Measurements from ENCODE around the gene IDUA. TPM values are rescaled to one million over a fixed set of nuclear protein-coding genes. Genes with fewer than 3 reads are reported as not detected.

The IDUA gene
- total and polyA plus RNA-seq, 7 donors = 1.2 to 15.2 (median 7.3) TPM

DNA sequence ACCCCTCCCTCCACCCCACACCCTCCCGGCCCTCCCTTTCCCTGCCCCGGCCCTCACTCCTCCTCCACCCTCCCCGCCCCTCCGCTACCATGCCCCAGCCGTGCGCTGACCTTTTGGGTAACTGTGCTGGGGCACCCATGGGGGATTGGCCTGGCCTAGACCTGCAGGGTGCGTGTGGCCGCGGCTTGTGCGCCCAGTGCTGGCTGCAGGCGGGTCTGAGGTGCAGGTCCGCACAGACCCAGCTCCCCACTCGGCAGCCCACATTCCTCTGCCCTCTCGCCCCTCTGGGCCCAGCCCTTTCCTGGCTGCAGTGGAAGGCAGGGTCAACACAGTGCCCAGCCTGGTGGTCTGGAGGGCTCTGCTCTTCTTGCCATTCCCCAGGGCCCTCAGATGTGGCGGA is 49.3 kb downstream of the IDUA start:
- no peaks in the 10 kb centered on the region for H3K9me3 ChIP-seq
- 62 to 81% methylated on average over 15 of the region's 15 CpGs for WGBS, 2 donors
- intact Hi-C loops (cut with DNase I) = no loop called here
- peaks cover 3 to 57% (median 25%) of the 10 kb centered on the region in 3 donors for H3K27me3 ChIP-seq
- peaks cover 0 to 25% (median 20%) of the 10 kb centered on the region in 4 donors for H3K4me1 ChIP-seq
- H3K27ac ChIP-seq = no peak overlapping the region
- H3K36me3 ChIP-seq = no peaks in the 10 kb centered on the region
- no peak for TF ChIP-seq CTCF (IDR thresholded peaks at IDR 0.05)
- no peak overlapping the region for H3K4me3 ChIP-seq
- DNase-seq = no peak

DNA sequence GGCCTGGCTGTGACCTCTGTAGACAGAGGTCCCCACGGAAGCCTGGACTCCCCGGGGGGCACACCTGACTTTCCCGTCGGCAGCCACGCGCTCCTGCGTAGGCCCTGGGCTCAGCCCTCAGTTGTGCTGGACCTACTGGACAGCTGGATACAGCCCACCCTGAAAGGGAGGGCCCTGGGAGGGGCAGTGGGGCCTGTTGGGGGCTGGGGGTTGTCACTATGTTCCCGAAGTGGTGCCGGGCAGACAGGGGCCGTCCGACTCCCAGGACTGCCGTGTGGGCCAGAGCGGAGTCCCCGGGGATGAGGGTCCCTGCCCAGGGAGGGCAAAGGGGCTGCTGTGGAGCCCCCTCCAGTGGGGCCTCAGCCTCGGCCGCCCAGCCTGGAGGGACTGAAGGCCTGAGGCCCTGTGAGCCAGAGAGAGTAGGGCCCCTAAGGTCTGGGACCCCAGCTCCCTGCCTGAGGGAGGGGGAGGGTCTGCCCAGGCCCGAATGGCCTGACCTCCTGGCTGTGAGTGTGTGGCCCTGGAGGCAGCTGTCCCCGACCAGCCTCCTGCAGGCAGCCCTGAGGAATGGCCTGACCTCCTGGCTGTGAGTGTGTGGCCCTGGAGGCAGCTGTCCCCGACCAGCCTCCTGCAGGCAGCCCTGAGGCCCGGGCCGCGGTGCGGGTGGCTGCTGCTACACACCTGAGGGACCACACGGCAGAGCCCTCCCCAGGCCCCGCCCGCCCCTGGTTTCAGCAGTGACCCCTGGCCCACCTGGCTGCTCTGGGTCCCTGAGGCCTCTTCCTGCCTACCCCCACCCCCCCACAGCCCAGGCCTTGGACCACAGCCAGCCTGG is 50.3 kb downstream of the IDUA start:
- H3K27ac ChIP-seq = no peak overlapping the region
- no peak overlapping the region for H3K4me3 ChIP-seq
- intact Hi-C loops (cut with DNase I) = no loop called here
- H3K9me3 ChIP-seq = no peaks in the 10 kb centered on the region
- peaks cover 0 to 36% (median 29%) of the 10 kb centered on the region in 4 donors for H3K4me1 ChIP-seq
- DNase-seq = no peak
- H3K27me3 ChIP-seq = peaks cover 8 to 57% (median 20%) of the 10 kb centered on the region in 3 donors
- H3K36me3 ChIP-seq = no peaks in the 10 kb centered on the region
- TF ChIP-seq POLR2AphosphoS5 (IDR thresholded peaks at IDR 0.05) (no peak), CTCF (IDR thresholded peaks at IDR 0.05) (no peak), POLR2A (IDR thresholded peaks at IDR 0.05) (no peak), EP300 (IDR thresholded peaks at IDR 0.05) (no peak)
- WGBS, 2 donors = 87 to 90% methylated on average over 26 of the region's 26 CpGs

DNA sequence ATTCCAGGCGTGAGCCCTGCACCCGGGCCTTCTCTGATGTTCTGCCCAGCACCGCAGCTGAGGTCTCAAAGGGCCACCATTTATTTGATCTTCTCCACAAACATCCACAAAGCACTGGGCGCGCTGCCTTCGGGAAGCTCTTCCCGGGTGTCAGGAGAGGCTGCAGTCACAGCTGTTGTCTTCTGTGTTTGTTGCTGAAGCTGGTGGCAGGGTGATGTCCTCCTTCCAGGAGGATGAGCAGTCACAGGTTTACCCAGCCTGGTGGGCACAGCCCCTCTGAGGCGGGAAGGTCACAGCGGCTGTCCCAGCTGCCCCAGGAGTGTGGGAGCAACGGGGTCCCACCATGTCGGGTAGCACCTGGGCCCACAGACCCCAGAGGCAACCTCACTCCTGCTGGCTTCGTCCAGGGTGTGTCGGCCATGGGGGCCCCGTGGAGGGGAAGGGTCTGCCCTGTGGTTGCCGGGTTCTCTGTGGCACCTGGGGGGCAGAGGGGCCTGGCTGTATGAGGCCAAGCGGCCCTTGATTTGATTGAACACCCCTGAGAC is 52.2 kb downstream of the IDUA start:
- no peak for TF ChIP-seq EP300 (IDR thresholded peaks at IDR 0.05)
- TF ChIP-seq CTCF (IDR thresholded peaks at IDR 0.05) = no peak
- no peak for TF ChIP-seq POLR2A (IDR thresholded peaks at IDR 0.05)
- no peak for TF ChIP-seq POLR2AphosphoS5 (IDR thresholded peaks at IDR 0.05)
- Histone ChIP-seq H3K4me1 (peaks cover 2 to 41% (median 34%) of the 10 kb centered on the region in 4 donors), H3K36me3 (no peaks in the 10 kb centered on the region), H3K27me3 (peaks cover 8 to 50% (median 26%) of the 10 kb centered on the region in 3 donors), H3K4me3 (no peak overlapping the region), H3K27ac (peak overlapping the region in 2 of 4 donors; percentile 1 to 23), H3K9me3 (no peaks in the 10 kb centered on the region)
- WGBS, 2 donors = 79 to 88% methylated on average over 16 of the region's 16 CpGs
- DNase-seq = no peak
- intact Hi-C loops (cut with DNase I) = no loop called here

DNA sequence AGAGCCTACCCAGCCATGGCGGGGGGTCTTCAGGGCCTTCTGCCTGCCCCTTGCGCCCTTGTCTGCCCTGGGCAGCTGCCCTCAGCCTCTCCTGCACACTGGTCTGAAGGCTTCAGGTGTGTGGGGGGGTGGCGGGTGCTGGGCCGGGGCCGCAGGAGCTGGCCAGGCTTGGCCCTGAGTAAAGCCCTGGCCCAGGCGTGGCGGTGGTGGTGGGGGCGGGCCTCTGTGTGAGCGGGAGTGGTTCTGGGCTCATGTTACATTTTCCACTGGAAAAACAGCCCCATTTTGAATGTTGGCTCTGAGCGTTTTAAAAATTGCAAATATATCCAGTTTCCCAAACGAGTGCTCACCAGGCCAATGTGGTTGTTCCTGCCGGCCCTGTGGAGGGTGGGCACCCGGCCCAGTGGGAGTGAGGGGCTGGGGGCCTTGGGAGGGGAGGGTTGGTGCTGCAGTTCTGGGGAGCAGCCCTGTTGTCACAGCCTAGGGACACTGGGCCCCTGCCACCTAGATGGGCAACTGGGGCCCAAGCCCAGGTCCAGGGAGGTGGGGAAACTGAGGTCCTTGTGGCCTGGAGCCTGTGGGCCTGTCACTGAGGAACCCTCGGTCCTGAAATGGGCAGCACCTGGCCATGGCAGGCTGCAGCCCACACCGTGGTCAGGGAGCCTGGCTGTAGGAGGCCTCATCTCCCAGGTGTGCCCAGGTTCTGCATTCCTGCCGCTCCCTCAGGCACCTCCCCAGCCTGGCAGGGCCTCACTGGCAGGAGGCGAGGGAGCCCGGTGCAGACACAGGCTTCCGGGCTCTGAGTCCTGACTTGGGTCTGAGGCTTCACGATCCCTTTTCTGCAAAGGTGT is 52.9 kb downstream of the IDUA start:
- WGBS, 2 donors = 36 to 70% methylated on average over 20 of the region's 20 CpGs
- intact Hi-C loops (cut with DNase I) = no loop called here

More for the DNA sequence above, 52.9 kb downstream of the IDUA start:
- TF ChIP-seq EP300 (IDR thresholded peaks at IDR 0.05) = no peak
- no peak for TF ChIP-seq POLR2AphosphoS5 (IDR thresholded peaks at IDR 0.05)
- no peak for TF ChIP-seq CTCF (IDR thresholded peaks at IDR 0.05)
- no peak for TF ChIP-seq POLR2A (IDR thresholded peaks at IDR 0.05)
- peak overlapping the region in 3 of 4 donors; percentile 23 to 60 (median 25) for H3K27ac ChIP-seq
- H3K36me3 ChIP-seq = no peaks in the 10 kb centered on the region
- no peaks in the 10 kb centered on the region for H3K9me3 ChIP-seq
- H3K4me3 ChIP-seq = no peak overlapping the region
- H3K27me3 ChIP-seq = peaks cover 13 to 57% (median 32%) of the 10 kb centered on the region in 3 donors
- H3K4me1 ChIP-seq = peaks cover 4 to 39% (median 32%) of the 10 kb centered on the region in 4 donors
- DNase-seq = peak; percentile 83
